Retinal pigment epithelial cell (primary cell): ENCODE data around the gene GSTA2.
"Not testable (repeated sequence)": the region's sequence is repeated elsewhere in the genome, so short reads cannot be mapped to it uniquely, and the experiment has no call there.

Experiments
- DNase-seq: peaks from one replicate; pipeline ENCODE4 v3.0.0-alpha.2; 2010; ENCODE audit warnings: low read depth
- H3K4me3 ChIP-seq: 2 replicates; pipeline ENCODE4 v1.5.1; 2011; ENCODE audit warnings: mild to moderate bottlenecking, low read length, control low read depth, moderate library complexity
- TF ChIP-seq, protein P1 (sequence below): conservative IDR thresholded peaks from 2 replicates; pipeline ENCODE4 v1.5.1; 2011; ENCODE audit warnings: low read depth, low read length, control low read depth, inconsistent platforms

The GSTA2 gene

DNA sequence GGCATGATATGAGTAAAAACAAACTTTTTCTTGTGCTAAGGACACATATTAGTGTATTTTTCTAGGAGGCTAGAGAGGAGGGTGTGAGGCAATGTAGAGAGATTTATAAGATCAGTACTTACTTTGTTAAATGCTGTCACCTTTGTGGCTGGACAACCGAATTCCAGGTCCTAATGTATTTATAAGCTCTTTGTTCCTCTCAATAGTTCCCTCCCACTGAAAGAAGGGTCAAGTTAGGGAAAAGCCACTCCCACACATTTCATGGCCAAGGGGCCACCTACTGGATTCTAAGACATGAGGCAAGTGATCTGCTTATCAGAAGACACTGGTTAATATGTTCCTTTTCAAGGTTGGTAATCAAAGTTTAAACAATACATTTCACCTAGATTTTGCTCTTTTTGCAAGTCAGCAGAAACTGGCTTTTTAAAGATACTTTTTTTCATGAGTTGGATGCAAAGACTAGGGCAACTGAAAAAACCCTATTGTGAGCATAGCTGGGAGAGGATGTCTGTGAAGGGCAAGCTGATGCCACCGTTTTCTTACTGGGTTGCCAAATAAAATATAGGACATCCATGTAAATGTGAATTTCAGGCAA is at the start of gene GSTA2:
Gene GSTA2 (minus strand): TSS at position 154 of the 595 bp plus-strand sequence. CDS start 5,528 bp downstream, outside the sequence.
- DNase-seq, H3K4me3 ChIP-seq: not testable (repeated sequence)

DNA sequence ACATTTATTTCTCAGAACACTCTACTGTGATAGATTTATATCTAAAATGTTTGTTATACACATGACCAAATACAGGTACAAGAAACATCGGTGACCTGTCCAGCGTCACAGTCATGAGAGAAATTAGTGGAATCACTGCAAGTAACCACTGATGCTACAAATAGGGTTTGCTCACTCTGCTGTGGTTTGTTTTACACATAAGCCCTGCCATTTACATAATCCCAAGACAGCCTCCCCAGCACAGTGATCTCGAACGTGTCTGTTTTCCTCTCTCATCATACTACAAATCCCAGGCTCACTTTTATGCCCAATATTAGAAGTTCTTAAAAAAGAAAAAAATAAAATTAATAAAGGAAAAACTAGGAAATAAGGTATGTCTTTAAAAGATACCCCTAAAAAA is 46.5 kb upstream of the GSTA2 start:
- H3K4me3 ChIP-seq, result not testable (repeated sequence)

DNA sequence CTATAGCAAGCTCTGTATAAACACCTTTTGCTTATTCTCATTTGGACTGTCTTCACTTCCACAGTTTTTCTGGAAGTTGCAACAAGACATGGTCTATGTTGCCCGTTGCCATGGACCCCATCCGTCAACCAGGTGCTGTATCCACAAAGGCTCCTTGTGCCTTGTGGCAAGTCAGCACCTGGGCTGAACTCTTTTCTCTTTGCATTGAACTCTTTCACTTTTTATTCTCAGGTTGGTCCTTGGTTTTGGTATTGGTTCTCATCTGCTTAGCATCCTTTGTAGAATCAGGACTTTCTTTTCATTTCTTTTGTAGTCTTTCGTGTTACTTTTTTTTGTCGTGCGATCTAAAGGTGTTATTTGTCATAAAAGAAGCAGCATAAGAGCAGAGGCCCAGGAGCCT is 45.4 kb upstream of the GSTA2 start:
- no peak overlapping the region for H3K4me3 ChIP-seq
- TF ChIP-seq, protein P1, sequence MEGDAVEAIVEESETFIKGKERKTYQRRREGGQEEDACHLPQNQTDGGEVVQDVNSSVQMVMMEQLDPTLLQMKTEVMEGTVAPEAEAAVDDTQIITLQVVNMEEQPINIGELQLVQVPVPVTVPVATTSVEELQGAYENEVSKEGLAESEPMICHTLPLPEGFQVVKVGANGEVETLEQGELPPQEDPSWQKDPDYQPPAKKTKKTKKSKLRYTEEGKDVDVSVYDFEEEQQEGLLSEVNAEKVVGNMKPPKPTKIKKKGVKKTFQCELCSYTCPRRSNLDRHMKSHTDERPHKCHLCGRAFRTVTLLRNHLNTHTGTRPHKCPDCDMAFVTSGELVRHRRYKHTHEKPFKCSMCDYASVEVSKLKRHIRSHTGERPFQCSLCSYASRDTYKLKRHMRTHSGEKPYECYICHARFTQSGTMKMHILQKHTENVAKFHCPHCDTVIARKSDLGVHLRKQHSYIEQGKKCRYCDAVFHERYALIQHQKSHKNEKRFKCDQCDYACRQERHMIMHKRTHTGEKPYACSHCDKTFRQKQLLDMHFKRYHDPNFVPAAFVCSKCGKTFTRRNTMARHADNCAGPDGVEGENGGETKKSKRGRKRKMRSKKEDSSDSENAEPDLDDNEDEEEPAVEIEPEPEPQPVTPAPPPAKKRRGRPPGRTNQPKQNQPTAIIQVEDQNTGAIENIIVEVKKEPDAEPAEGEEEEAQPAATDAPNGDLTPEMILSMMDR, result no peak

More for the DNA sequence above, 46.5 kb upstream of the GSTA2 start:
- DNase-seq, result not testable (repeated sequence)

DNA sequence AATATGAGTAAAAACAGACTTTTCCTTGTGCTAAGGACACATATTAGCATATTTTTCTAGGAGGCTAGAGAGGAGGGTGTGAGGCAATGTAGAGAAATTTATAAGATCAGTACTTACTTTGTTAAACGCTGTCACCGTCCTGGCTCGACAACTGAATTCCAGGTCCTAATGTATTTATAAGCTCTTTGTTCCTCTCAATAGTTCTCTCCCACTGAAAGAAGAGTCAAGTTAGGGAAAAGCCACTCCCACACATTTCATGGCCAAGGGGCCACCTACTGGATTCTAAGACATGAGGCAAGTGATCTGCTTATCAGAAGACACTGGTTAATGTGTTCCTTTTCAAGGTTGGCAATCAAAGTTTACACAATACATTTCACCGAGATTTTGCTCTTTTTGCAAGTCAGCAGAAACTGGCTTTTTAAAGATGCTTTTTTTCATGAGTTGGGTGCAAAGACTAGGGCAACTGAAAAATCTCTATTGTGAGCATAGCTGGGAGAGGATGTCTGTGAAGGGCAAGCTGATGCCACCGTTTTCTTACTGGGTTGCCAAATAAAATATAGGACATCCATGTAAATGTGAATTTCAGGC is 40.5 kb upstream of the GSTA2 start, which contains the start of gene GSTA1:
Gene GSTA1 (minus strand): TSS at position 149 of the 588 bp plus-strand sequence. CDS start 4,549 bp downstream, outside the sequence.
- H3K4me3 ChIP-seq, DNase-seq: not testable (repeated sequence)

More for the DNA sequence above, 45.4 kb upstream of the GSTA2 start:
- DNase-seq, result no peak

DNA sequence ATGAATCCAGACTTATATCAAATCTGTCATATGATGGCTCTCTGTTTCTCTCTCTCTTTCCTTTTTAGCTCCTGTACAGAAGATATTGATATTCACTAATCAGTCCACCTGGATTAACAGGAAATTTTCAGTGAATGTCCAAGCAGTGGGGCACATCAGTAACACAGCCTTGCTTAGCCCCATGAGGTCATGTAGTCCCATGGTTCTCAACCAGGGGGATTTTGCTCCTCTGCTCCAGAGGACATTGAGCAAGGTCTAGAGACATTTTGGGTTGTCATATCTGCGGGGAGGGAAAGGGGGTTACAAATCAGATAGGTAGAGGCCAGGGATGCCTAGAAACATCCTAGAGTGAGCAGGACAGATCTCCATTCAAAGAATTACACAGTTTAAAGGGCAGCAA is 39.5 kb upstream of the GSTA2 start:
- TF ChIP-seq, protein P1, result no peak

DNA sequence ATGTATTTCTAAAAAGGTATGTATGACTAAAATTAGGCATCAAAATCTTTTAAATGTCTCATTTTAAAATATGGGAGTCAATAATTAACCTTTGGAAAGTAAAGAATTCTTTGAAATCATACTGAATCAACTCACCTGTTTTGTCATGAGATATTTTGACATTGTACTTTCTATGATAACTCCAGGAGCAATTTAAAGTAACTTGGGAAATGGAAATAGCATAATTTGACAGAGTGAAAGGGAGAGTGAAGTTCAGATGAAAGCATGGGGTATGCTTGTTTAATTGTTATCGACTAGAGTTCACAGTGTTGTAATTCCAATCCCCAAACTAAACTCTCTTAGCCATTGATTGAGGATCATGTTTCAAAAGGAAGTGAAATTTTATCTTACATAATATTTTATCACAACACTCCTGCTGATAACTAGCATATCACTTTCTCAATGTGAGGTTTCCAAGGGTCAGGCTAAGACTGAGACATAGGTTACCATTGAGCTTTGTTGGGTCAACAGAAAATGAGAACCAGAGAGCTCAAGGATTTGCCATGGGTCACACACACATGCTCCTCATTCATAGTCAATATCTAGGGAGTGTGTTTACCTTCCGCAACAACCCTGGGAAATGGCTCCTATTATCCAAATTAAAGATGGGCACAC is 38.0 kb upstream of the GSTA2 start:
- no peak for DNase-seq
- TF ChIP-seq, protein P1, result no peak
- H3K4me3 ChIP-seq, result no peak overlapping the region

More for the DNA sequence above, 39.5 kb upstream of the GSTA2 start:
- no peak overlapping the region for H3K4me3 ChIP-seq
- no peak for DNase-seq

DNA sequence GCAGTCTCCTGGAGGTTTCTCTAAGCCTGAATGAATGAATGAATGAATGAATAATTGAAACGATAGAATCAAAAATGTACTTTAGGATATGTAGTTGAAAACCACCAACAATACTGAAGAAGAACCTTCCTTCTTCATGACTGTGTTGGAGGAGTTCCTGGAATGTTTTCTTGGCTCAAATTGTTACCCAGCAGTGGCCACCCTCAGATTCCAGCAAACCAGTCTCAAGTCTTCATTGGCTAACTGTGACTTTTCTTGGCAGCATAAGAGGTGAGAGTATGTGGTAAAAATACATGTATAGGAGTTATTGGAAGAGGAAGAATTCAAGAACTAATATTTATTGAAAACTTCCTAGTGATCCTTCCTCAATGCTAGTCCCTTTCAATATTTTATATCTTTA is 36.0 kb upstream of the GSTA2 start:
- not testable (repeated sequence) for H3K4me3 ChIP-seq, DNase-seq

DNA sequence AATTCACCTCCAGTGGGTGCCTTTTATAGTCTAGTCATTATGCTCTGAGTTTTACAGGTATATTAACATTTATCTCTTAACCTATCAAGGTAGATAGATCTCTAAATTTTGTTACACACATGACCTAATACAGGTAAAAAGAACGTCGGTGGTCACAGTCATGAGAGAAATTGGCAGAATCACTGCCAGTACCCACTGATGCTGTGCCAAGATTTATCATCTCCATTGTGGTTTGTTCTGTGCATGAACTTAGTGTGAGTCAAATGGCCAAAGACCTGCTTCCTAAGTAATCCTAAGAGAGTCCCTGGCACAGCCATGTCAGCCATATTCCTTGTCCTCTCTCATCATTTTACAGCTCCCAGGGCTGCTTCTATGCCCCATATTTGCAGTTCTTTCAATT is 31.1 kb upstream of the GSTA2 start:
- not testable (repeated sequence) for DNase-seq, H3K4me3 ChIP-seq

DNA sequence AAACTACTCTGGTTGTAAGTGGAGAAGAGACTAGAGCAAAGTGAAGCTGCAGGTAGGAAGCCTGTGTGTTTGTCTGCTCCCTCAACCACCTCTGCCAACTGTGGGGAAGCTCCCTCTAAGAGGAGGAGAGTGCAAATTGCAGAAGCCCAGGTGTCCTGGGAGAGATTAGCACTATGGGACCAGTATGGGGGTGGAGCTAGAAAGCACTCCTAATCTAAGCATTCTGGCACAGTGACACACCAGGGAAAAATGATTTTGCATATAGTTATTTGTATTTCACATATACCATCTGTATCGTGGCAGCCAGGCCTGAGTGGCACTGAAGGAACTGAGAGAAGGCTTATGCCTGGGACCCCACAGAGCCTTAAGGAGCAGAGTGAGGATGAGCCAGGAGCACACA is 27.6 kb upstream of the GSTA2 start:
- no peak overlapping the region for H3K4me3 ChIP-seq
- no peak for DNase-seq
- TF ChIP-seq, protein P1, result no peak

DNA sequence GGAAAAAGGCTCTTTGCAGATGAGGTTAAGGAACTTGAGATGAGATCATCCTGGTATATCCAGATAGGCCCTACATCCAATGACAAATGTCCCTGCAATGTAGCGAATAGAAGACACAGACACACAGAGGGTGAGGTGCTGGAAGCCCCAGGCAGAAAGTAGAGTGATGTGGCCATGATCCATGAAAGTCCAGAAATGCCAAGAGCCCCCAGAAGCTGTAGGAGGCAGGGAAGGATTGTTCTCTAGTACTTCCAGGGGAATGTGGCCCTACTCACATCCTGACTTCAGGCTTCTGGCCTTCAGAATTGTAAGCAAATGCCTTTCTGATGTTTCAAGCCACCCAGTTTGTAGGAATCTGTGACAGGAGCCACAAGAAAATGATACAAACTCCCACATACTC is 26.4 kb upstream of the GSTA2 start:
- DNase-seq, result not testable (repeated sequence)

More for the DNA sequence above, 26.4 kb upstream of the GSTA2 start:
- not testable (repeated sequence) for H3K4me3 ChIP-seq
